ENCODE data around the gene NANOGP8. TPM values are rescaled to one million over a fixed set of nuclear protein-coding genes. Genes with fewer than 3 reads are reported as not detected.

The NANOGP8 gene
- total and polyA plus RNA-seq, 9 of the 15 experiments (the other 6 are each of a cell fraction or from before 2014, with no cell fraction given): not detected

DNA sequence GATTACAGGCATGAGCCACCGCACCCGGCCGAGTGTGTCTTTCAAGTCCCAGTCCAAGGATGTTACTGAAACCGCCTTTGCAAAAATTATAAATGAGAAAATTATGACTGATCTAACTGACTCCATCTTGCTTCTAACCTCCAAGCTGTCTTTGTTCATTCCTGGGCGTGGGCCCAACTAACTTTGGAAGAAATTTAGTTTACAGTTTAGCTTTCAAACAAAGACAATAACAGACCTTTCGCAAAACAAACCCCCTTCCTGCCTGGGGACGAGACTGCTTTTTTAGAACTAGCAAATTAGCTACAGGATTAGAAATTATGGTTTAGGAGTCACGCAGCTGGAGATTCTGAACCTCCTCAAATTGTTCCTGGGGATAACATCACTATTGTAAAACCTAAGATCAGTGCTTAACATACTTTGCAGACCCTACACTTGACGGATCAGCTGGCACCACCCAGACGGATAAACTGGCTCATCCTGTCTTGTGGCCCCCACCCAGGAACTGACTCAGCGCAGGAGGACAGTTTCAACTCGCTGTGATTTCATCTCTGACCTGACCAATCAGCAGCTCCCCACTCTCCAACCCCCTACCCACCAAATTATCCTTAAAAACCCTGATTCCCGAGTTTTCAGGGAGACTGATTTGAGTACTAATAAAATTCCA, 23.8 kb downstream of the NANOGP8 start:
- no peak for ATAC-seq
- H3K4me3 ChIP-seq: no peak overlapping the region
- H3K27ac ChIP-seq (ENCODE audit: extremely low read depth, low read depth, low read length): no peak overlapping the region
- H3K4me1 ChIP-seq (replicated peaks in 1 of 2; ENCODE audit: control insufficient read depth in 2 of 2, insufficient read depth in 2 of 2, low read length in 2 of 2): peaks cover 0 to 3% of the 10 kb centered on the region in 2 experiments; a peak in 2 of 5 replicates
- WGBS (ENCODE audit: insufficient coverage, low coverage, missing lambda C conversion rate): 14% methylated on average over 10 of the region's 13 CpGs
- H3K9me1 ChIP-seq (ENCODE audit: control insufficient read depth, insufficient read depth, low read length): no peaks in the 10 kb centered on the region
- no peaks in the 10 kb centered on the region for H3K9me3 ChIP-seq (replicated peaks; ENCODE audit: control insufficient read depth, insufficient read depth, low read depth, low read length)
- in situ Hi-C loops (cut with MboI): no loop called here
- no peaks in the 10 kb centered on the region for H3K79me2 ChIP-seq (ENCODE audit: control insufficient read depth, insufficient read depth, low read length)
- POLR2A ChIA-PET: interaction anchor here (0.6 to 0.7 kb wide), 2 partner anchors 9 to 1864 kb away, joined by 3 to 4 read pairs; no protein-coding TSS in a partner anchor
- H3K4me2 ChIP-seq (ENCODE audit: insufficient read depth, low read length): no peak overlapping the region; the same call in 1 of the 2 replicates
- no peak overlapping the region for H2AFZ ChIP-seq (ENCODE audit: low read depth, low read length)
- no peak overlapping the region for H3K9ac ChIP-seq (ENCODE audit: insufficient read depth in 1 of 2, low read depth in 2 of 2, low read length in 2 of 2)
- intact Hi-C loops (cut with micrococcal nuclease): loop anchor here (10.0 kb wide), 2 partner anchors 76 to 436 kb away; partner anchors contain the start of gene ZNF770
- no peak for DNase-seq (ENCODE audit: extremely low read depth in 1 of 4, low spot score in 3 of 4)
- CTCF ChIA-PET (ENCODE audit: low intra/inter-chr PET ratio): no interaction called here
- no peaks in the 10 kb centered on the region for H3K27me3 ChIP-seq (ENCODE audit: control insufficient read depth in 2 of 2, insufficient read depth in 2 of 2, low read length in 2 of 2)
- H3K36me3 ChIP-seq (ENCODE audit: control insufficient read depth, insufficient read depth, low read length): no peaks in the 10 kb centered on the region
- no TSS peak for BruUV-seq (replicated peaks)
- no peaks in the 10 kb centered on the region for H4K20me1 ChIP-seq (replicated peaks; ENCODE audit: control insufficient read depth, insufficient read depth, low read length)
- no peak for FAIRE-seq
- TF ChIP-seq, protein P1, sequence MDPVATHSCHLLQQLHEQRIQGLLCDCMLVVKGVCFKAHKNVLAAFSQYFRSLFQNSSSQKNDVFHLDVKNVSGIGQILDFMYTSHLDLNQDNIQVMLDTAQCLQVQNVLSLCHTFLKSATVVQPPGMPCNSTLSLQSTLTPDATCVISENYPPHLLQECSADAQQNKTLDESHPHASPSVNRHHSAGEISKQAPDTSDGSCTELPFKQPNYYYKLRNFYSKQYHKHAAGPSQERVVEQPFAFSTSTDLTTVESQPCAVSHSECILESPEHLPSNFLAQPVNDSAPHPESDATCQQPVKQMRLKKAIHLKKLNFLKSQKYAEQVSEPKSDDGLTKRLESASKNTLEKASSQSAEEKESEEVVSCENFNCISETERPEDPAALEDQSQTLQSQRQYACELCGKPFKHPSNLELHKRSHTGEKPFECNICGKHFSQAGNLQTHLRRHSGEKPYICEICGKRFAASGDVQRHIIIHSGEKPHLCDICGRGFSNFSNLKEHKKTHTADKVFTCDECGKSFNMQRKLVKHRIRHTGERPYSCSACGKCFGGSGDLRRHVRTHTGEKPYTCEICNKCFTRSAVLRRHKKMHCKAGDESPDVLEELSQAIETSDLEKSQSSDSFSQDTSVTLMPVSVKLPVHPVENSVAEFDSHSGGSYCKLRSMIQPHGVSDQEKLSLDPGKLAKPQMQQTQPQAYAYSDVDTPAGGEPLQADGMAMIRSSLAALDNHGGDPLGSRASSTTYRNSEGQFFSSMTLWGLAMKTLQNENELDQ (CRISPR knock-in tag; IDR thresholded peaks at IDR 0.05; ENCODE audit: borderline replicate concordance): no peak
- no peak for TF ChIP-seq POLR3G (IDR thresholded peaks at IDR 0.05; ENCODE audit: extremely low read depth, insufficient read length, insufficient replicate concordance)
- no peak for TF ChIP-seq MCM3 (IDR thresholded peaks at IDR 0.05)
- peak; percentile 26; the same call in 1 of the 2 replicates for TF ChIP-seq JUND (IDR thresholded peaks at IDR 0.05; ENCODE audit: borderline replicate concordance, low read depth, low read length)
- TF ChIP-seq JUND (tag; IDR thresholded peaks at IDR 0.05; ENCODE audit: borderline replicate concordance, low read depth, low read length): no peak
- no peak for TF ChIP-seq MTA3 (IDR thresholded peaks at IDR 0.05; ENCODE audit: borderline replicate concordance)
- TF ChIP-seq ZNF274 (IDR thresholded peaks at IDR 0.05; ENCODE audit: borderline replicate concordance, low read depth, low read length): no peak
- TF ChIP-seq, protein P2, sequence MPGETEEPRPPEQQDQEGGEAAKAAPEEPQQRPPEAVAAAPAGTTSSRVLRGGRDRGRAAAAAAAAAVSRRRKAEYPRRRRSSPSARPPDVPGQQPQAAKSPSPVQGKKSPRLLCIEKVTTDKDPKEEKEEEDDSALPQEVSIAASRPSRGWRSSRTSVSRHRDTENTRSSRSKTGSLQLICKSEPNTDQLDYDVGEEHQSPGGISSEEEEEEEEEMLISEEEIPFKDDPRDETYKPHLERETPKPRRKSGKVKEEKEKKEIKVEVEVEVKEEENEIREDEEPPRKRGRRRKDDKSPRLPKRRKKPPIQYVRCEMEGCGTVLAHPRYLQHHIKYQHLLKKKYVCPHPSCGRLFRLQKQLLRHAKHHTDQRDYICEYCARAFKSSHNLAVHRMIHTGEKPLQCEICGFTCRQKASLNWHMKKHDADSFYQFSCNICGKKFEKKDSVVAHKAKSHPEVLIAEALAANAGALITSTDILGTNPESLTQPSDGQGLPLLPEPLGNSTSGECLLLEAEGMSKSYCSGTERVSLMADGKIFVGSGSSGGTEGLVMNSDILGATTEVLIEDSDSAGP (CRISPR knock-in tag; IDR thresholded peaks at IDR 0.05): no peak
- TF ChIP-seq ZNF79 (CRISPR knock-in tag; IDR thresholded peaks at IDR 0.05; ENCODE audit: low read depth): no peak
- TF ChIP-seq RCOR1 (IDR thresholded peaks at IDR 0.05; ENCODE audit: borderline replicate concordance in 1 of 2, low read depth in 2 of 2, low read length in 2 of 2): 0 out of 4 replicates have a peak, but pooled peaks of 1 of the 2 experiments have one; percentile 23
- no peak for TF ChIP-seq ZFX (CRISPR knock-in tag; IDR thresholded peaks at IDR 0.05)
- TF ChIP-seq, protein P3, sequence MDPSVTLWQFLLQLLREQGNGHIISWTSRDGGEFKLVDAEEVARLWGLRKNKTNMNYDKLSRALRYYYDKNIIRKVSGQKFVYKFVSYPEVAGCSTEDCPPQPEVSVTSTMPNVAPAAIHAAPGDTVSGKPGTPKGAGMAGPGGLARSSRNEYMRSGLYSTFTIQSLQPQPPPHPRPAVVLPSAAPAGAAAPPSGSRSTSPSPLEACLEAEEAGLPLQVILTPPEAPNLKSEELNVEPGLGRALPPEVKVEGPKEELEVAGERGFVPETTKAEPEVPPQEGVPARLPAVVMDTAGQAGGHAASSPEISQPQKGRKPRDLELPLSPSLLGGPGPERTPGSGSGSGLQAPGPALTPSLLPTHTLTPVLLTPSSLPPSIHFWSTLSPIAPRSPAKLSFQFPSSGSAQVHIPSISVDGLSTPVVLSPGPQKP (CRISPR knock-in tag; IDR thresholded peaks at IDR 0.05): no peak
- TF ChIP-seq CBFA2T3 (IDR thresholded peaks at IDR 0.05): 0 out of 2 replicates have a peak, but pooled peaks have one; percentile 2
- TF ChIP-seq ZNF174 (CRISPR knock-in tag; IDR thresholded peaks at IDR 0.05): no peak
- no peak for TF ChIP-seq TCF7 (IDR thresholded peaks at IDR 0.05; ENCODE audit: borderline replicate concordance)
- peak; percentile 6; the same call in 1 of the 2 replicates for TF ChIP-seq NFE2 (IDR thresholded peaks at IDR 0.05; ENCODE audit: low read depth)
- TF ChIP-seq SMAD1 (IDR thresholded peaks at IDR 0.05; ENCODE audit: low read depth, low read length, partially characterized antibody): no peak
